H9 (cell line): ENCODE results near the gene REC114. TPM values are rescaled to one million over a fixed set of nuclear protein-coding genes. Genes with fewer than 3 reads are reported as not detected.

ENCODE experiments used
- DNase-seq: peaks from one replicate; pipeline ENCODE4 v3.0.0-alpha.2; 2017
- H2AFZ ChIP-seq: one replicate; pipeline ENCODE4 v1.6.1; 2013; ENCODE audit warnings: mild to moderate bottlenecking, low read length, control low read depth, moderate library complexity
- H2AK5ac ChIP-seq: 2 replicates; pipeline ENCODE4 v1.6.1; 2013; ENCODE audit warnings: low read length, control low read depth, mixed read lengths; ENCODE audit not compliant: insufficient read length
- H2BK120ac ChIP-seq: one replicate; pipeline ENCODE4 v1.6.1; 2013; ENCODE audit warnings: low read depth, mild to moderate bottlenecking, low read length, control low read depth, inconsistent platforms; ENCODE audit not compliant: poor library complexity, severe bottlenecking
- H2BK12ac ChIP-seq: 2 replicates; pipeline ENCODE4 v1.6.1; 2013; ENCODE audit warnings: low read length, control low read depth, mixed read lengths, low read depth; ENCODE audit not compliant: insufficient read length
- H2BK15ac ChIP-seq: 2 replicates; pipeline ENCODE4 v1.6.1; 2013; ENCODE audit warnings: low read depth, low read length, control low read depth
- H2BK20ac ChIP-seq: one replicate; pipeline ENCODE4 v1.6.1; 2013; ENCODE audit warnings: low read depth, mild to moderate bottlenecking, low read length, control low read depth, inconsistent platforms; ENCODE audit not compliant: poor library complexity, severe bottlenecking
- H2BK5ac ChIP-seq: 2 replicates; pipeline ENCODE4 v1.6.1; 2013; ENCODE audit warnings: low read length, control low read depth, mixed read lengths; ENCODE audit not compliant: insufficient read length
- H3K14ac ChIP-seq: 2 replicates; pipeline ENCODE4 v1.6.1; 2013; ENCODE audit warnings: low read length, control low read depth; ENCODE audit not compliant: insufficient read depth
- H3K18ac ChIP-seq: 2 replicates; pipeline ENCODE4 v1.6.1; 2013; ENCODE audit warnings: low read depth, mild to moderate bottlenecking, mixed read lengths, low read length, control low read depth; ENCODE audit not compliant: insufficient read length
- H3K23ac ChIP-seq: 2 replicates; pipeline ENCODE4 v1.6.1; 2013; ENCODE audit warnings: low read length, control low read depth, mixed read lengths, low read depth; ENCODE audit not compliant: insufficient read length
- H3K23me2 ChIP-seq: 2 replicates; pipeline ENCODE4 v1.6.1; 2013; ENCODE audit warnings: low read depth, mild to moderate bottlenecking, mixed read lengths, low read length, control low read depth; ENCODE audit not compliant: insufficient read length, poor library complexity, severe bottlenecking
- H3K27ac ChIP-seq: 2 replicates; pipeline ENCODE4 v1.5.1; 2013; ENCODE audit warnings: low read length, control low read depth, mixed read lengths, low read depth; ENCODE audit not compliant: insufficient read length
- H3K27me3 ChIP-seq: 2 replicates; pipeline ENCODE4 v1.6.1; 2013; ENCODE audit warnings: low read length, control low read depth, inconsistent platforms; ENCODE audit not compliant: insufficient read depth
- H3K4ac ChIP-seq: 2 replicates; pipeline ENCODE4 v1.6.1; 2013; ENCODE audit warnings: low read depth, mild to moderate bottlenecking, control low read depth, inconsistent platforms, low read length, moderate library complexity
- H3K4me1 ChIP-seq: 2 replicates; pipeline ENCODE4 v1.6.1; 2013; ENCODE audit warnings: low read length, control low read depth, inconsistent platforms; ENCODE audit not compliant: insufficient read depth
- H3K4me2 ChIP-seq: 2 replicates; pipeline ENCODE4 v1.6.1; 2013; ENCODE audit warnings: low read length, control low read depth, mixed read lengths; ENCODE audit not compliant: insufficient read length, insufficient read depth
- H3K56ac ChIP-seq: 2 replicates; pipeline ENCODE4 v1.6.1; 2013; ENCODE audit warnings: low read depth, mild to moderate bottlenecking, mixed read lengths, low read length, control low read depth; ENCODE audit not compliant: insufficient read length
- H3K79me1 ChIP-seq: 2 replicates; pipeline ENCODE4 v1.6.1; 2013; ENCODE audit warnings: low read depth, mild to moderate bottlenecking, moderate library complexity, low read length, control low read depth, inconsistent platforms; ENCODE audit not compliant: insufficient read depth, poor library complexity, severe bottlenecking
- H3K79me2 ChIP-seq: 2 replicates; pipeline ENCODE4 v1.6.1; 2013; ENCODE audit warnings: low read length, control low read depth, inconsistent platforms; ENCODE audit not compliant: insufficient read depth
- H3K9ac ChIP-seq: 2 replicates; pipeline ENCODE4 v1.6.1; 2013; ENCODE audit warnings: low read length, control low read depth, mixed read lengths; ENCODE audit not compliant: insufficient read length; ENCODE audit errors: extremely low read depth
- H3K9me3 ChIP-seq: one replicate; pipeline ENCODE4 v1.6.1; 2013; ENCODE audit warnings: low read depth, low read length, inconsistent platforms; ENCODE audit not compliant: control insufficient read depth
- H3T11ph ChIP-seq: one replicate; pipeline ENCODE4 v1.6.1; 2013; ENCODE audit warnings: mild to moderate bottlenecking, low read length, control low read depth, inconsistent platforms
- H4K20me1 ChIP-seq: one replicate; pipeline ENCODE4 v1.6.1; 2013; ENCODE audit not compliant: control insufficient read depth, insufficient read length, insufficient read depth
- H4K5ac ChIP-seq: 2 replicates; pipeline ENCODE4 v1.6.1; 2013; ENCODE audit warnings: low read depth, mild to moderate bottlenecking, mixed read lengths, low read length, control low read depth; ENCODE audit not compliant: insufficient read length
- H4K8ac ChIP-seq: replicated peaks from 2 replicates; pipeline ENCODE4 v1.6.1; 2013; ENCODE audit warnings: low read length, control low read depth, mixed read lengths, low read depth; ENCODE audit not compliant: insufficient read length
- H4K91ac ChIP-seq: 2 replicates; pipeline ENCODE4 v1.6.1; 2013; ENCODE audit warnings: low read depth, mild to moderate bottlenecking, moderate library complexity, mixed read lengths, low read length, control low read depth; ENCODE audit not compliant: insufficient read length
- H3K27ac Mint-ChIP-seq, 3 experiments: 2 replicates in 2 of 3; 3 replicates in 1 of 3; pipeline ENCODE4 v1.8.0; 2020 to 2021; ENCODE audit warnings: mixed read lengths in 3 of 3, mild to moderate bottlenecking in 1 of 3, moderate library complexity in 1 of 3
- H3K27me3 Mint-ChIP-seq: 2 replicates; pipeline ENCODE4 v1.8.0; 2021; ENCODE audit warnings: low read depth, mild to moderate bottlenecking, moderate library complexity, mixed read lengths
- H3K36me3 Mint-ChIP-seq, 3 experiments: 2 replicates in 2 of 3; 3 replicates in 1 of 3; pipeline ENCODE4 v1.8.0; 2020 to 2021; ENCODE audit warnings: low read depth in 3 of 3, mixed read lengths in 3 of 3; ENCODE audit not compliant: insufficient read depth in 1 of 3
- H3K4me1 Mint-ChIP-seq, 2 experiments: 2 replicates each; pipeline ENCODE4 v1.8.0; 2020; ENCODE audit warnings: mixed read lengths in 2 of 2
- H3K4me3 Mint-ChIP-seq, 2 experiments: 2 replicates in 1 of 2; 3 replicates in 1 of 2; pipeline ENCODE4 v1.8.0; 2020 to 2021; ENCODE audit warnings: mild to moderate bottlenecking in 2 of 2, mixed read lengths in 2 of 2, moderate library complexity in 1 of 2
- H3K9me3 Mint-ChIP-seq, 2 experiments: 2 replicates in 1 of 2; 3 replicates in 1 of 2; pipeline ENCODE4 v1.8.0; 2020; ENCODE audit warnings: mild to moderate bottlenecking in 2 of 2, mixed read lengths in 2 of 2, moderate library complexity in 1 of 2
- WGBS: extraction: QIAGEN DNeasy Blood & Tissue Kit; methylation state at CpG from one replicate; pipeline ENCODE4 v1.1.7; 2013; ENCODE audit warnings: missing lambda C conversion rate, low lambda C conversion rate, mixed read lengths; ENCODE audit not compliant: insufficient read length; ENCODE audit errors: extremely low coverage; 5-methylcytosine and 5-hydroxymethylcytosine counted together
- total RNA-seq: library from RNA; stranded (reverse); gene quantifications from 2 replicates; pipeline ENCODE4 v1.2.1, GENCODE V29; 2021
- TF ChIP-seq, protein P1 (sequence below): fragments of 200-600 bp; sonication (generic); conservative IDR thresholded peaks from 3 replicates; pipeline ENCODE4 v1.8.0; 2021; ENCODE audit warnings: antibody characterized with exemption, mild to moderate bottlenecking

Gene REC114
- total RNA-seq, 1 experiment from 2014 or later: not detected

DNA sequence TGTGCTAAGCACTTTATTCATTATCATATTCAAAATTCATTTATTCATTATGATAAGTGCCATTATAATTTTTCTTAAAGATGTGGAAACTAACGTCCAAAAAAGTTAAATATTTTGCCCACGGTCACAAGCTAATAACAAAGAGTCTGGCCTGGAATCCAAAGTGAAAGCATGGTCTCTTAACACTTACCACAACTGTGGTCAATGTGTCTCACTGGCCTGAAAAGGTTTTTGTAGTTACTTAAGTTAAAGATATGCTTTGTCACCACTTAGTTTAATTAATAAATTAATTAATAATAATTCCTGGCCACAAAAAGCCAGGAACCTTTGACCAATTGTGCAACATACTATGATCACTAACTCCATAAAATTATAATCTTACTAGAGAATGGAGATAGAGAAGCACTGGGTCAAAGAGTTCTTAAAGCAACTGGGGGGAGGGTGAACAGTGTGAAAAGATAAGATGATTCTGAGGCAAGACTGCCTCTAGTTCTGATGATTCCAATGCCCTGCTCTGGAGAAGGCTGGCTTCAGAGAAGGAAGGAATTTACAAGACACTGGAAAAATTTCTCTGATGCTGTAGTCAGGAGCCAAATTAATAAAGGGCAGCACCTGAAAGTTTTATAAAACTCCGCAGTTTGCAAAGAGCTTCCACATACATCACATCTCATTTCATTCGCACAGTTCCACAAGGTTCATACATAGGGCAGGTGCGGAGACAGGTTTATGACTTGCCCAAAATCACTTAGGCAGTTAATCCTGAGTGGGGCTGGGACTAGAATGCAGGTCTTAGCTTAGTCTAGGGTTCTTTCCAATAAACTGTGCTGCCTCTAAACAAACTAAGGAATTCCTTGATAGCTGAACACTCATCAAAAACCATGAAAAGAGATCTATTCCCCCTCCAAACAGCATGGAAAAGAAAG, 157.7 kb downstream of the REC114 start:
- Histone ChIP-seq H2AK5ac (no peak overlapping the region), H3K79me2 (peaks cover 17% of the 10 kb centered on the region; the same call in 1 of the 2 replicates), H3K14ac (no peak overlapping the region), H3K9me3 (no peaks in the 10 kb centered on the region), H3K4ac (no peak overlapping the region), H2BK12ac (no peak overlapping the region), H3K23ac (no peak overlapping the region), H2BK5ac (no peak overlapping the region), H4K20me1 (no peaks in the 10 kb centered on the region), H3K27me3 (no peaks in the 10 kb centered on the region), H4K91ac (no peak overlapping the region), H3K27ac (no peak overlapping the region), H3K4me1 (peaks cover 21% of the 10 kb centered on the region; the same call in 1 of the 2 replicates), H3K9ac (no peak overlapping the region), H2BK120ac (no peak overlapping the region), H4K8ac (no peak overlapping the region), H3K4me2 (no peak overlapping the region), H3K23me2 (no peaks in the 10 kb centered on the region), H2BK15ac (no peak overlapping the region), H3K56ac (no peak overlapping the region), H2BK20ac (no peak overlapping the region), H2AFZ (no peak overlapping the region), H3T11ph (no peak overlapping the region), H4K5ac (no peak overlapping the region), H3K79me1 (peaks cover 23% of the 10 kb centered on the region), H3K18ac (no peak overlapping the region)
- TF ChIP-seq, protein P1, sequence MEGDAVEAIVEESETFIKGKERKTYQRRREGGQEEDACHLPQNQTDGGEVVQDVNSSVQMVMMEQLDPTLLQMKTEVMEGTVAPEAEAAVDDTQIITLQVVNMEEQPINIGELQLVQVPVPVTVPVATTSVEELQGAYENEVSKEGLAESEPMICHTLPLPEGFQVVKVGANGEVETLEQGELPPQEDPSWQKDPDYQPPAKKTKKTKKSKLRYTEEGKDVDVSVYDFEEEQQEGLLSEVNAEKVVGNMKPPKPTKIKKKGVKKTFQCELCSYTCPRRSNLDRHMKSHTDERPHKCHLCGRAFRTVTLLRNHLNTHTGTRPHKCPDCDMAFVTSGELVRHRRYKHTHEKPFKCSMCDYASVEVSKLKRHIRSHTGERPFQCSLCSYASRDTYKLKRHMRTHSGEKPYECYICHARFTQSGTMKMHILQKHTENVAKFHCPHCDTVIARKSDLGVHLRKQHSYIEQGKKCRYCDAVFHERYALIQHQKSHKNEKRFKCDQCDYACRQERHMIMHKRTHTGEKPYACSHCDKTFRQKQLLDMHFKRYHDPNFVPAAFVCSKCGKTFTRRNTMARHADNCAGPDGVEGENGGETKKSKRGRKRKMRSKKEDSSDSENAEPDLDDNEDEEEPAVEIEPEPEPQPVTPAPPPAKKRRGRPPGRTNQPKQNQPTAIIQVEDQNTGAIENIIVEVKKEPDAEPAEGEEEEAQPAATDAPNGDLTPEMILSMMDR: no peak
- H3K36me3 Mint-ChIP-seq: peaks cover 0 to 3% (median under 1%) of the 10 kb centered on the region in 3 experiments; a peak in 2 of 7 replicates
- H3K27me3 Mint-ChIP-seq: no peaks in the 10 kb centered on the region
- no peaks in the 10 kb centered on the region for H3K9me3 Mint-ChIP-seq
- WGBS: no CpG with 5 or more reads among the region's 5 CpGs
- H3K4me1 Mint-ChIP-seq: peaks cover 37 to 46% of the 10 kb centered on the region in 2 experiments
- no peak overlapping the region; a peak in 1 of 7 replicates for H3K27ac Mint-ChIP-seq
- H3K4me3 Mint-ChIP-seq: no peak overlapping the region
- DNase-seq: no peak
